Measurements from ENCODE around the gene B3GALT5. TPM values are rescaled to one million over a fixed set of nuclear protein-coding genes. Genes with fewer than 3 reads are reported as not detected.

Gene B3GALT5
- total and polyA plus RNA-seq, 8 donors = 0.03 to 1.5 (median 1.1) TPM

DNA sequence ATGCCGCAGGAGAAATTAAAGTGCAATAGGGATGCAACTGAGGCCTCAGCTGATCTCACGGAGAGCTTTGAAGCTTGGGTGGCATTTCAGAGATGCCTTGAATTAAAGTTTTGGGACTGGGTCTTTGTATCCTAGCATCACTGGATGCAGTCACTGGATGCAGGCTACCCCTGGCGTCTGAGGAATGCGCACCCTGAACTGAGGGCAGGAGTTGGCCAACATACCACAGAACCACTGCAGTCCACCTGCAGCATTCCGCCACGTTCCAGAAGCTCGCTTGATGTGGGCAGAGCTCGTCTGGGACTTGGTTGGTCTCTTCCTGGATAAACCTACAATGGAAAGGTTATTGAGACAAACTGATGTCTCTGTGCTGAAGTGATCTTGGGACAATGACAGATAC lies 98.1 kb downstream of the B3GALT5 start:
- Histone ChIP-seq H3K27me3 (no peaks in the 10 kb centered on the region), H3K36me3 (no peaks in the 10 kb centered on the region), H3K27ac (no peak overlapping the region), H3K4me1 (no peaks in the 10 kb centered on the region), H3K9me3 (no peaks in the 10 kb centered on the region), H3K4me3 (no peak overlapping the region)
- TF ChIP-seq CTCF (IDR thresholded peaks at IDR 0.05) = no peak
- intact Hi-C loops (cut with DNase I) = loop anchor here in 1 of 2 donors (10.0 kb wide), 1 partner anchor 186 kb away; no protein-coding TSS in a partner anchor
- DNase-seq (no peak), ATAC-seq (no peak)

GRCh38 chr21:39712273-39712672 lies 99.5 kb downstream of the B3GALT5 start:
- DNase-seq (no peak), ATAC-seq (no peak)
- H3K9me3 ChIP-seq = no peaks in the 10 kb centered on the region
- no peak overlapping the region for H3K4me3 ChIP-seq
- intact Hi-C loops (cut with DNase I) = loop anchor here in 1 of 2 donors (10.0 kb wide), 1 partner anchor 187 kb away; no protein-coding TSS in a partner anchor
- no peak for TF ChIP-seq CTCF (IDR thresholded peaks at IDR 0.05)
- no peak overlapping the region for H3K27ac ChIP-seq
- no peaks in the 10 kb centered on the region for H3K36me3 ChIP-seq
- H3K27me3 ChIP-seq = no peaks in the 10 kb centered on the region
- H3K4me1 ChIP-seq = no peaks in the 10 kb centered on the region

DNA sequence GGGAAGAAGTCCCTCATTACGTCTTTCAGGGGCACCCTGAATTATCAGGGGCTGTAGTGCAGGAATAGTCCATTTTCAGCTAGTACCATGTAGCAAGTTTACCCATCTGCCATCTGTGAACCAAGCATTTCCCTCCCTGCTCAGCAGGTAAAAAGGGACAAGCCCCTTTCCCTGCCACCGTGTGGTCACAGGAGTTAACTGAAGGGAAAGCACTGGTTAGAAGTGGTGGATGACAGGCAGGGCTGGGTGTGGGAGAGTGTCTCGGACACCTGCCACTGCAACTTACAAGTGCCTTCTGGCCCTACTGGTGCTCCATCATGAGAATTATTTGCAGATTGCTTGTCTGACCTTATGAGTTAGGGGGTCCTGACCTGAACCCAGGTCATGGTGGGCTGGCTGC lies 100.2 kb downstream of the B3GALT5 start:
- no peak overlapping the region for H3K27ac ChIP-seq
- DNase-seq = no peak
- H3K4me3 ChIP-seq = no peak overlapping the region
- no peaks in the 10 kb centered on the region for H3K27me3 ChIP-seq
- ATAC-seq = no peak
- intact Hi-C loops (cut with DNase I) = loop anchor here in 1 of 2 donors (10.0 kb wide), 1 partner anchor 188 kb away; no protein-coding TSS in a partner anchor
- no peaks in the 10 kb centered on the region for H3K9me3 ChIP-seq
- no peaks in the 10 kb centered on the region for H3K36me3 ChIP-seq
- H3K4me1 ChIP-seq = no peaks in the 10 kb centered on the region
- no peak for TF ChIP-seq CTCF (IDR thresholded peaks at IDR 0.05)

DNA sequence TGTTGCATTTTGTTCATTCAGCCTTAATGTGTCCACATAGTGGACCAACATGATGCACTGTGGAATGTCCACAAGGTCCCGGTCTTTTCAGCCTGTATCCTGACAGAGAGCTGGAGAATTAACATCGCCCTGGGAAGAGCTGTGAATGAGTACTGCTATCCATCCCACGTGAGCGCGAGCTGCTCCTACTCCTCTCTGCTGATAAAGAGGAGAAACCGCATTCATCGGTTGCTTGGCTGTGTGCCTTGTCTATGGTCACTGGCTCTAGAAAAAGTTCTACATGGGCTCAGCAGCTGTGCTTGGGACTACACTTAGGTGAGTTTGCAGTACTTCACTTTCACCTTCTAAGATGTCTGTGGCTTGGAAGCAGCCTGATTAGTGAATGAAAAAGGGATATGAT lies 101.2 kb downstream of the B3GALT5 start:
- no peaks in the 10 kb centered on the region for H3K27me3 ChIP-seq
- ATAC-seq = no peak
- intact Hi-C loops (cut with DNase I) = loop anchor here in 1 of 2 donors (10.0 kb wide), 1 partner anchor 189 kb away; no protein-coding TSS in a partner anchor
- H3K36me3 ChIP-seq = no peaks in the 10 kb centered on the region
- no peak overlapping the region for H3K27ac ChIP-seq
- H3K9me3 ChIP-seq = no peaks in the 10 kb centered on the region
- no peak overlapping the region for H3K4me3 ChIP-seq
- no peak for DNase-seq
- TF ChIP-seq CTCF (IDR thresholded peaks at IDR 0.05) = no peak
- no peaks in the 10 kb centered on the region for H3K4me1 ChIP-seq

GRCh38 chr21:39714331-39714730 lies 101.6 kb downstream of the B3GALT5 start:
- Histone ChIP-seq H3K4me1 (no peaks in the 10 kb centered on the region), H3K36me3 (no peaks in the 10 kb centered on the region), H3K9me3 (no peaks in the 10 kb centered on the region), H3K27ac (no peak overlapping the region), H3K27me3 (no peaks in the 10 kb centered on the region), H3K4me3 (no peak overlapping the region)
- intact Hi-C loops (cut with DNase I) = loop anchor here in 1 of 2 donors (10.0 kb wide), 1 partner anchor 190 kb away; no protein-coding TSS in a partner anchor
- no peak for TF ChIP-seq CTCF (IDR thresholded peaks at IDR 0.05)
- ATAC-seq = no peak
- DNase-seq = no peak
